CD14-positive monocyte (primary cell): ENCODE measurements around the gene DPYSL3. TPM values are rescaled to one million over a fixed set of nuclear protein-coding genes. Genes with fewer than 3 reads are reported as not detected.

ENCODE experiments used
- DNase-seq, 3 donors: peaks; one replicate each; pipeline ENCODE4 v3.0.0-alpha.2; 2011 to 2022
- H2AFZ ChIP-seq: 2 replicates; pipeline ENCODE4 v1.6.0; 2012; ENCODE audit warnings: mild to moderate bottlenecking, low read depth, low read length, inconsistent platforms; ENCODE audit not compliant: insufficient read depth, poor library complexity, severe bottlenecking
- H3K27ac ChIP-seq, 2 donors: 1 replicate in 1 of 2; 2 replicates in 1 of 2; pipeline ENCODE4 v1.5.1; 2012 to 2013; ENCODE audit warnings: low read length in 2 of 2, control low read depth in 1 of 2, inconsistent platforms in 1 of 2, low read depth in 1 of 2, mild to moderate bottlenecking in 1 of 2
- H3K27me3 ChIP-seq, 2 donors: one replicate each; pipeline versions ENCODE4 v1.6.0 to v1.6.1; 2011 to 2013; ENCODE audit warnings: low read length in 2 of 2; ENCODE audit not compliant: control insufficient read depth in 2 of 2, insufficient read depth in 2 of 2
- H3K36me3 ChIP-seq, 2 donors: replicated peaks in 1 of 2; 1 replicate in 1 of 2; 2 replicates in 1 of 2; pipeline versions ENCODE4 v1.5.1 to v1.6.1; 2012 to 2013; ENCODE audit warnings: low read length in 2 of 2, control low read depth in 1 of 2, inconsistent platforms in 1 of 2, mild to moderate bottlenecking in 1 of 2; ENCODE audit not compliant: insufficient read depth in 2 of 2, control insufficient read depth in 1 of 2
- H3K4me1 ChIP-seq, 2 donors: 1 replicate in 1 of 2; 2 replicates in 1 of 2; pipeline versions ENCODE4 v1.5.1 to v1.6.1; 2012 to 2013; ENCODE audit warnings: low read length in 2 of 2, control low read depth in 1 of 2, inconsistent platforms in 1 of 2, mild to moderate bottlenecking in 1 of 2, moderate library complexity in 1 of 2; ENCODE audit not compliant: insufficient read depth in 2 of 2, control insufficient read depth in 1 of 2
- H3K4me2 ChIP-seq: replicated peaks from 2 replicates; pipeline ENCODE3; 2012; ENCODE audit warnings: low read length, moderate library complexity, mild to moderate bottlenecking; ENCODE audit not compliant: poor library complexity, severe bottlenecking; ENCODE audit errors: extremely low read depth
- H3K4me3 ChIP-seq, 3 experiments: fragments of 200-600 bp in 1 of 3; sonication (generic) in 1 of 3; replicated peaks in 1 of 3; 1 replicate in 2 of 3; 2 replicates in 1 of 3; pipeline ENCODE4 v1.5.1; 2011 to 2013; ENCODE audit warnings: low read length in 3 of 3, mild to moderate bottlenecking in 3 of 3, control low read depth in 2 of 3, low read depth in 2 of 3, inconsistent platforms in 1 of 3, moderate library complexity in 1 of 3
- H3K79me2 ChIP-seq: 2 replicates; pipeline ENCODE4 v1.6.0; 2012; ENCODE audit warnings: mild to moderate bottlenecking, control low read depth, inconsistent platforms, low read length, moderate library complexity; ENCODE audit not compliant: insufficient read depth
- H3K9ac ChIP-seq: 2 replicates; pipeline ENCODE4 v1.6.0; 2017; ENCODE audit warnings: low read length, mild to moderate bottlenecking; ENCODE audit not compliant: insufficient read depth, poor library complexity, severe bottlenecking
- H3K9me3 ChIP-seq, 2 donors: replicated peaks in 1 of 2; 1 replicate in 1 of 2; 2 replicates in 1 of 2; pipeline versions ENCODE4 v1.5.1 to v1.6.1; 2012 to 2013; ENCODE audit warnings: low read length in 2 of 2, control low read depth in 1 of 2; ENCODE audit not compliant: control insufficient read depth in 1 of 2, insufficient read depth in 1 of 2
- H4K20me1 ChIP-seq: 2 replicates; pipeline ENCODE4 v1.6.0; 2012; ENCODE audit warnings: mild to moderate bottlenecking, low read length, control low read depth, moderate library complexity; ENCODE audit not compliant: insufficient read depth
- H3K27ac Mint-ChIP-seq, 7 donors: one replicate each; pipeline ENCODE4 v1.8.0; 2020; ENCODE audit warnings: mild to moderate bottlenecking in 7 of 7, mixed read lengths in 7 of 7, moderate library complexity in 6 of 7, inconsistent platforms in 2 of 7
- H3K27me3 Mint-ChIP-seq, 3 donors: one replicate each; pipeline ENCODE4 v1.8.0; 2021 to 2022; ENCODE audit warnings: low read depth in 3 of 3, mild to moderate bottlenecking in 3 of 3, mixed read lengths in 3 of 3, moderate library complexity in 3 of 3, inconsistent platforms in 1 of 3
- H3K36me3 Mint-ChIP-seq, 2 donors: one replicate each; pipeline ENCODE4 v1.8.0; 2020; ENCODE audit warnings: mixed read lengths in 2 of 2, inconsistent platforms in 1 of 2, mild to moderate bottlenecking in 1 of 2
- H3K4me1 Mint-ChIP-seq: one replicate; pipeline ENCODE4 v1.8.0; 2020; ENCODE audit warnings: mild to moderate bottlenecking, mixed read lengths
- H3K4me3 Mint-ChIP-seq, 2 donors: one replicate each; pipeline ENCODE4 v1.8.0; 2020; ENCODE audit warnings: mild to moderate bottlenecking in 2 of 2, mixed read lengths in 2 of 2, moderate library complexity in 1 of 2
- H3K9me3 Mint-ChIP-seq, 7 donors: one replicate each; pipeline ENCODE4 v1.8.0; 2020 to 2022; ENCODE audit warnings: mixed read lengths in 7 of 7, mild to moderate bottlenecking in 6 of 7, moderate library complexity in 6 of 7, inconsistent platforms in 2 of 7
- WGBS: methylation state at CpG from one replicate; pipeline ENCODE4 v1.1.5; 2013; ENCODE audit warnings: missing lambda C conversion rate; ENCODE audit not compliant: insufficient coverage; 5-methylcytosine and 5-hydroxymethylcytosine counted together
- intact Hi-C, 2 donors: fragments of 100-400 bp; cut with micrococcal nuclease; formaldehyde crosslinking; loops; one replicate each; pipeline versions ENCODE4 v1.15.0 to v1.15.1; 2023
- polyA plus RNA-seq, 3 donors: library from polyadenylated mRNA; depleted of rRNA in 1 of 3; unstranded in 2 of 3; stranded (reverse) in 1 of 3; fragments of 300-500 nt in 2 of 3; fragments of >200 nt in 1 of 3; fragmentation: Illumina TruSeq in 2 of 3; gene quantifications; 1 replicate in 2 of 3; 2 replicates in 1 of 3; pipeline ENCODE4 v1.2.3, GENCODE V29; 2012 to 2021
- TF ChIP-seq, protein P1 (sequence below): fragments of 200-600 bp; IDR thresholded peaks from one replicate; pipeline ENCODE4 v1.8.0; 2022; ENCODE audit warnings: antibody characterized with exemption, mild to moderate bottlenecking

Gene DPYSL3
- polyA plus RNA-seq, 3 donors = 0.05 TPM; not detected in 2

DNA sequence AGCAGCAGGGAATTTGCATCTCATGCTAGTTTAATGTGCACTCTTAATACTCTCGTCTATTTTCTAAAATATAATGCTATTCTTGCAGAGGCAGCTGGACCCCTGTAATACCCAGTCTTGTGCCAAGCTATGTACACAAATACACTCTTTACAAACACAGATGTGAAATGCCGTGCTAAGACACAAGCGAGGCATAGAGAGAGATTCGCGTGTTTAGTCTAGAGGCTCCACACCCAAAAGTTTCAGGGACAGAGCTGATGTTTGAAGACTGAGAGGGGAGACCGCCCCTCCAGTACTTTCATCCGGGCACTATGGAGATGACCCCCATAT, 1.2 kb downstream of the DPYSL3 start:
- TF ChIP-seq, protein P1, sequence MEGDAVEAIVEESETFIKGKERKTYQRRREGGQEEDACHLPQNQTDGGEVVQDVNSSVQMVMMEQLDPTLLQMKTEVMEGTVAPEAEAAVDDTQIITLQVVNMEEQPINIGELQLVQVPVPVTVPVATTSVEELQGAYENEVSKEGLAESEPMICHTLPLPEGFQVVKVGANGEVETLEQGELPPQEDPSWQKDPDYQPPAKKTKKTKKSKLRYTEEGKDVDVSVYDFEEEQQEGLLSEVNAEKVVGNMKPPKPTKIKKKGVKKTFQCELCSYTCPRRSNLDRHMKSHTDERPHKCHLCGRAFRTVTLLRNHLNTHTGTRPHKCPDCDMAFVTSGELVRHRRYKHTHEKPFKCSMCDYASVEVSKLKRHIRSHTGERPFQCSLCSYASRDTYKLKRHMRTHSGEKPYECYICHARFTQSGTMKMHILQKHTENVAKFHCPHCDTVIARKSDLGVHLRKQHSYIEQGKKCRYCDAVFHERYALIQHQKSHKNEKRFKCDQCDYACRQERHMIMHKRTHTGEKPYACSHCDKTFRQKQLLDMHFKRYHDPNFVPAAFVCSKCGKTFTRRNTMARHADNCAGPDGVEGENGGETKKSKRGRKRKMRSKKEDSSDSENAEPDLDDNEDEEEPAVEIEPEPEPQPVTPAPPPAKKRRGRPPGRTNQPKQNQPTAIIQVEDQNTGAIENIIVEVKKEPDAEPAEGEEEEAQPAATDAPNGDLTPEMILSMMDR = no peak
- H3K9me3 Mint-ChIP-seq = peaks cover 0 to 7% (median 0%) of the 10 kb centered on the region in 7 donors
- H3K27ac Mint-ChIP-seq = peak overlapping the region in 1 of 7 donors; percentile 36
- Histone ChIP-seq H3K4me1 (peaks cover 10 to 15% of the 10 kb centered on the region in 2 donors), H3K36me3 (no peaks in the 10 kb centered on the region), H3K9me3 (peaks cover 0 to 10% of the 10 kb centered on the region in 2 donors), H2AFZ (no peak overlapping the region), H3K79me2 (no peaks in the 10 kb centered on the region), H3K27ac (no peak overlapping the region), H3K9ac (no peak overlapping the region), H4K20me1 (no peaks in the 10 kb centered on the region), H3K4me2 (no peak overlapping the region), H3K27me3 (peaks cover 35 to 55% of the 10 kb centered on the region in 2 donors), H3K4me3 (no peak overlapping the region)
- peaks cover 17% of the 10 kb centered on the region for H3K4me1 Mint-ChIP-seq
- 87% methylated on average over 3 of the region's 7 CpGs for WGBS
- peaks cover 44 to 48% (median 47%) of the 10 kb centered on the region in 3 donors for H3K27me3 Mint-ChIP-seq
- DNase-seq = no peak
- peaks cover 0 to 6% of the 10 kb centered on the region in 2 donors for H3K36me3 Mint-ChIP-seq
- peak overlapping the region in 1 of 2 donors; percentile 86 for H3K4me3 Mint-ChIP-seq
- intact Hi-C loops = no loop called here

DNA sequence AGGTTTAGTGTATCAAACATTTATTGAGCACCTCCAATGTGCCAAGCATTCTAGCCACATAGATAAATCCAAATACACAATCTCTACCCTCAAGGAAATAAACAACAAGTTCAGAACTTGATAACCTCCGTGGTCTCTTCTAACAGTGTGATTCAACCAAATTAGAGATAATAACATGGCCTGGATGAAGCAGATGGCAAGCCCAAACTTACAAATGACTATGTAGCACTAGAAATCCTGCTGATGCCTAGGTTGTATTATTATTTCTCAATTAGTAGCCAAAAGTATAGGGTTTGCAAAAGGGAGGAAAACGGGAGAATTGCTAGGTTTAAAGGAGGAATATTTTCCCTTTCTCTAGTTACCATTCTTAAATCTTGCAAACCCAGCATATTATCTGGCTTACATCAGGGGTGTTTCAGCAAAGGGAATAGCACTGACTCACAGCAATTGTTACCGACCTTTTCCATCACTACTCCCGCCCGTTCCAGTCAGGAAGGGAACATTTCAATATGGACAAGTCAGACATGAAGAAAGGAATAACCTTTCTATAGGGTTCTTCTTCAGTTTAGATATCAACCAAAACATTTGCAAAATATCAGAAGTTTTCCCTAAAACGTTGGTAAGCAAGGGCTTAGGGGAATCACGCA, 2.3 kb downstream of the DPYSL3 start:
- H3K36me3 Mint-ChIP-seq = peaks cover 0 to 6% of the 10 kb centered on the region in 2 donors
- peaks cover 17% of the 10 kb centered on the region for H3K4me1 Mint-ChIP-seq
- Histone ChIP-seq H3K9me3 (peaks cover 0 to 10% of the 10 kb centered on the region in 2 donors), H3K9ac (no peak overlapping the region), H2AFZ (no peak overlapping the region), H3K4me1 (peaks cover 10 to 15% of the 10 kb centered on the region in 2 donors), H3K4me2 (no peak overlapping the region), H4K20me1 (no peaks in the 10 kb centered on the region), H3K79me2 (no peaks in the 10 kb centered on the region), H3K27ac (no peak overlapping the region), H3K4me3 (no peak overlapping the region), H3K36me3 (no peaks in the 10 kb centered on the region), H3K27me3 (peaks cover 35 to 55% of the 10 kb centered on the region in 2 donors)
- TF ChIP-seq, protein P1 = no peak
- intact Hi-C loops = no loop called here
- peaks cover 0 to 7% (median 0%) of the 10 kb centered on the region in 7 donors for H3K9me3 Mint-ChIP-seq
- peak overlapping the region in 1 of 2 donors; percentile 4 for H3K4me3 Mint-ChIP-seq
- H3K27me3 Mint-ChIP-seq = peaks cover 44 to 49% (median 47%) of the 10 kb centered on the region in 3 donors
- WGBS = no CpG with 5 or more reads among the region's 7 CpGs
- no peak overlapping the region for H3K27ac Mint-ChIP-seq
- DNase-seq = no peak
